ENCODE data around the gene COL28A1.
A peak's percentile ranks its signal among the peaks of the same experiment; 100 is the strongest.
"Not testable (repeated sequence)": the region's sequence is repeated elsewhere in the genome, so short reads cannot be mapped to it uniquely, and the experiment has no call there.

Gene COL28A1

GRCh38 chr7:7568553-7568952 is 32.9 kb upstream of the COL28A1 start:
- H3K9ac ChIP-seq (ENCODE audit: low read depth, low read length) = peak overlapping the region; percentile 94
- no peaks in the 10 kb centered on the region for H3K27me3 ChIP-seq (ENCODE audit: control insufficient read depth, insufficient read depth, low read length)
- H3K9me3 ChIP-seq (replicated peaks; ENCODE audit: low read length) = no peaks in the 10 kb centered on the region
- peaks cover 66% of the 10 kb centered on the region for H3K4me1 ChIP-seq (ENCODE audit: control insufficient read depth, insufficient read depth, low read length)
- H3K36me3 ChIP-seq (ENCODE audit: insufficient read depth, low read length) = peaks cover 55% of the 10 kb centered on the region
- peak overlapping the region; percentile 81 for H3K4me3 ChIP-seq (ENCODE audit: low read length)
- peak overlapping the region; percentile 85 for H3K4me2 ChIP-seq (ENCODE audit: low read length)

- peak overlapping the region; percentile 94 for H3K9ac ChIP-seq (ENCODE audit: low read depth, low read length)
- H3K27me3 ChIP-seq (ENCODE audit: control insufficient read depth, insufficient read depth, low read length) = no peaks in the 10 kb centered on the region
- peaks cover 66% of the 10 kb centered on the region for H3K4me1 ChIP-seq (ENCODE audit: control insufficient read depth, insufficient read depth, low read length)
- H3K9me3 ChIP-seq (replicated peaks; ENCODE audit: low read length) = no peaks in the 10 kb centered on the region
- peak overlapping the region; percentile 81 for H3K4me3 ChIP-seq (ENCODE audit: low read length)
- peak overlapping the region; percentile 85 for H3K4me2 ChIP-seq (ENCODE audit: low read length)
- peaks cover 50% of the 10 kb centered on the region for H3K36me3 ChIP-seq (ENCODE audit: insufficient read depth, low read length)
Measured at GRCh38 chr7:7567898-7568531, 32.3 kb upstream of the COL28A1 start.

- Histone ChIP-seq H3K9ac (ENCODE audit: low read depth, low read length) (peak within 1 kb of the TSS; percentile 94), H3K9me3 (replicated peaks; ENCODE audit: low read length) (no peaks in the 10 kb centered on the region), H3K36me3 (ENCODE audit: insufficient read depth, low read length) (peaks cover 39% of the 10 kb centered on the region), H3K4me1 (ENCODE audit: control insufficient read depth, insufficient read depth, low read length) (peaks cover 62% of the 10 kb centered on the region), H3K4me2 (ENCODE audit: low read length) (peak within 1 kb of the TSS; percentile 85), H3K4me3 (ENCODE audit: low read length) (peak within 1 kb of the TSS; percentile 81), H3K27me3 (ENCODE audit: control insufficient read depth, insufficient read depth, low read length) (no peaks in the 10 kb centered on the region)
Measured at GRCh38 chr7:7566651-7567611, 31.3 kb upstream of the COL28A1 start, which contains the start of gene MIOS. MIOS (plus strand) TSS chr7:7566884; CDS start chr7:7572476, 5,592 bp downstream.

GRCh38 chr7:7565746-7566650 is 30.3 kb upstream of the COL28A1 start:
- Histone ChIP-seq H3K4me1 (ENCODE audit: control insufficient read depth, insufficient read depth, low read length) (peaks cover 54% of the 10 kb centered on the region), H3K4me3 (ENCODE audit: low read length) (peak overlapping the region; percentile 81), H3K36me3 (ENCODE audit: insufficient read depth, low read length) (peaks cover 31% of the 10 kb centered on the region), H3K9ac (ENCODE audit: low read depth, low read length) (peak overlapping the region; percentile 94), H3K27me3 (ENCODE audit: control insufficient read depth, insufficient read depth, low read length) (no peaks in the 10 kb centered on the region), H3K9me3 (replicated peaks; ENCODE audit: low read length) (no peaks in the 10 kb centered on the region), H3K4me2 (ENCODE audit: low read length) (peak overlapping the region; percentile 85)

GRCh38 chr7:7565018-7565680 is 29.5 kb upstream of the COL28A1 start:
- H3K4me2 ChIP-seq (ENCODE audit: low read length) = peak overlapping the region; percentile 46
- H3K9ac ChIP-seq (ENCODE audit: low read depth, low read length) = no peak overlapping the region
- peaks cover 48% of the 10 kb centered on the region for H3K4me1 ChIP-seq (ENCODE audit: control insufficient read depth, insufficient read depth, low read length)
- H3K9me3 ChIP-seq (replicated peaks; ENCODE audit: low read length) = no peaks in the 10 kb centered on the region
- H3K27me3 ChIP-seq (ENCODE audit: control insufficient read depth, insufficient read depth, low read length) = no peaks in the 10 kb centered on the region
- peaks cover 22% of the 10 kb centered on the region for H3K36me3 ChIP-seq (ENCODE audit: insufficient read depth, low read length)
- peak overlapping the region; percentile 12 for H3K4me3 ChIP-seq (ENCODE audit: low read length)

GRCh38 chr7:7564323-7564780 is 28.7 kb upstream of the COL28A1 start:
- no peaks in the 10 kb centered on the region for H3K27me3 ChIP-seq (ENCODE audit: control insufficient read depth, insufficient read depth, low read length)
- H3K4me2 ChIP-seq (ENCODE audit: low read length) = peak overlapping the region; percentile 46
- peaks cover 41% of the 10 kb centered on the region for H3K4me1 ChIP-seq (ENCODE audit: control insufficient read depth, insufficient read depth, low read length)
- no peaks in the 10 kb centered on the region for H3K9me3 ChIP-seq (replicated peaks; ENCODE audit: low read length)
- no peak overlapping the region for H3K9ac ChIP-seq (ENCODE audit: low read depth, low read length)
- peaks cover 14% of the 10 kb centered on the region for H3K36me3 ChIP-seq (ENCODE audit: insufficient read depth, low read length)
- H3K4me3 ChIP-seq (ENCODE audit: low read length) = peak overlapping the region; percentile 5

GRCh38 chr7:7563813-7564212 is 28.1 kb upstream of the COL28A1 start:
- no peaks in the 10 kb centered on the region for H3K9me3 ChIP-seq (replicated peaks; ENCODE audit: low read length)
- H3K9ac ChIP-seq (ENCODE audit: low read depth, low read length) = no peak overlapping the region
- H3K27me3 ChIP-seq (ENCODE audit: control insufficient read depth, insufficient read depth, low read length) = no peaks in the 10 kb centered on the region
- peak overlapping the region; percentile 5 for H3K4me3 ChIP-seq (ENCODE audit: low read length)
- peak overlapping the region; percentile 46 for H3K4me2 ChIP-seq (ENCODE audit: low read length)
- peaks cover 36% of the 10 kb centered on the region for H3K4me1 ChIP-seq (ENCODE audit: control insufficient read depth, insufficient read depth, low read length)
- peaks cover 9% of the 10 kb centered on the region for H3K36me3 ChIP-seq (ENCODE audit: insufficient read depth, low read length)

- peaks cover 36% of the 10 kb centered on the region for H3K4me1 ChIP-seq (ENCODE audit: control insufficient read depth, insufficient read depth, low read length)
- no peak overlapping the region for H3K4me3 ChIP-seq (ENCODE audit: low read length)
- H3K27me3 ChIP-seq (ENCODE audit: control insufficient read depth, insufficient read depth, low read length) = no peaks in the 10 kb centered on the region
- H3K9me3 ChIP-seq (replicated peaks; ENCODE audit: low read length) = no peaks in the 10 kb centered on the region
- peaks cover 4% of the 10 kb centered on the region for H3K36me3 ChIP-seq (ENCODE audit: insufficient read depth, low read length)
- no peak overlapping the region for H3K4me2 ChIP-seq (ENCODE audit: low read length)
- H3K9ac ChIP-seq (ENCODE audit: low read depth, low read length) = no peak overlapping the region
Measured at GRCh38 chr7:7563269-7563668, 27.6 kb upstream of the COL28A1 start.

- Histone ChIP-seq H3K4me1 (ENCODE audit: control insufficient read depth, insufficient read depth, low read length) (peaks cover 36% of the 10 kb centered on the region), H3K4me3 (ENCODE audit: low read length) (no peak overlapping the region), H3K9me3 (replicated peaks; ENCODE audit: low read length) (no peaks in the 10 kb centered on the region), H3K27me3 (ENCODE audit: control insufficient read depth, insufficient read depth, low read length) (no peaks in the 10 kb centered on the region), H3K36me3 (ENCODE audit: insufficient read depth, low read length) (no peaks in the 10 kb centered on the region), H3K4me2 (ENCODE audit: low read length) (no peak overlapping the region), H3K9ac (ENCODE audit: low read depth, low read length) (no peak overlapping the region)
Measured at GRCh38 chr7:7562736-7563135, 27.1 kb upstream of the COL28A1 start.

GRCh38 chr7:7561591-7561990 is 25.9 kb upstream of the COL28A1 start:
- H3K27me3 ChIP-seq (ENCODE audit: control insufficient read depth, insufficient read depth, low read length); H3K36me3 ChIP-seq (ENCODE audit: insufficient read depth, low read length): not testable (repeated sequence)
- H3K4me1 ChIP-seq (ENCODE audit: control insufficient read depth, insufficient read depth, low read length) = peaks cover 35% of the 10 kb centered on the region

More at GRCh38 chr7:7561591-7561990, 25.9 kb upstream of the COL28A1 start:
- H3K4me3 ChIP-seq (ENCODE audit: low read length); H3K9me3 ChIP-seq (replicated peaks; ENCODE audit: low read length); H3K4me2 ChIP-seq (ENCODE audit: low read length); H3K9ac ChIP-seq (ENCODE audit: low read depth, low read length): not testable (repeated sequence)
